Neural progenitor cell (in vitro differentiated cells): ENCODE data around the gene GYS2.

Source experiments
- EZH2 ChIP-seq: fragments of 200-600 bp; sonication (generic); IDR thresholded peaks from 2 replicates; pipeline ENCODE4 v1.6.1; 2017; ENCODE audit warnings: antibody characterized with exemption, mild to moderate bottlenecking, moderate library complexity
- EZH2phosphoT487 ChIP-seq: fragments of 200-600 bp; sonication (generic); IDR thresholded peaks from 2 replicates; pipeline ENCODE4 v1.6.1; 2017; ENCODE audit warnings: antibody characterized with exemption
- TF ChIP-seq, protein P1 (sequence below): fragments of 200-600 bp; sonication (generic); IDR thresholded peaks from 2 replicates; pipeline ENCODE4 v1.5.1; 2017; ENCODE audit warnings: antibody characterized with exemption, mild to moderate bottlenecking

- TF ChIP-seq EZH2 (no peak), EZH2phosphoT487 (no peak)
- TF ChIP-seq, protein P1, sequence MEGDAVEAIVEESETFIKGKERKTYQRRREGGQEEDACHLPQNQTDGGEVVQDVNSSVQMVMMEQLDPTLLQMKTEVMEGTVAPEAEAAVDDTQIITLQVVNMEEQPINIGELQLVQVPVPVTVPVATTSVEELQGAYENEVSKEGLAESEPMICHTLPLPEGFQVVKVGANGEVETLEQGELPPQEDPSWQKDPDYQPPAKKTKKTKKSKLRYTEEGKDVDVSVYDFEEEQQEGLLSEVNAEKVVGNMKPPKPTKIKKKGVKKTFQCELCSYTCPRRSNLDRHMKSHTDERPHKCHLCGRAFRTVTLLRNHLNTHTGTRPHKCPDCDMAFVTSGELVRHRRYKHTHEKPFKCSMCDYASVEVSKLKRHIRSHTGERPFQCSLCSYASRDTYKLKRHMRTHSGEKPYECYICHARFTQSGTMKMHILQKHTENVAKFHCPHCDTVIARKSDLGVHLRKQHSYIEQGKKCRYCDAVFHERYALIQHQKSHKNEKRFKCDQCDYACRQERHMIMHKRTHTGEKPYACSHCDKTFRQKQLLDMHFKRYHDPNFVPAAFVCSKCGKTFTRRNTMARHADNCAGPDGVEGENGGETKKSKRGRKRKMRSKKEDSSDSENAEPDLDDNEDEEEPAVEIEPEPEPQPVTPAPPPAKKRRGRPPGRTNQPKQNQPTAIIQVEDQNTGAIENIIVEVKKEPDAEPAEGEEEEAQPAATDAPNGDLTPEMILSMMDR, result no peak
Observed at GRCh38 chr12:21541773-21542172, 62.9 kb downstream of the GYS2 start.
